DND-41 (cell line): ENCODE measurements around the gene GALNT6.

ENCODE experiments used
- EZH2 ChIP-seq: IDR thresholded peaks from 3 replicates; pipeline ENCODE4 v1.6.1; 2012; ENCODE audit warnings: borderline replicate concordance, low read depth, mild to moderate bottlenecking, moderate library complexity, low read length, inconsistent platforms; ENCODE audit not compliant: severe bottlenecking
- TF ChIP-seq, protein P1 (sequence below): IDR thresholded peaks from 2 replicates; pipeline ENCODE4 v1.5.1; 2012; ENCODE audit warnings: borderline replicate concordance, low read length, moderate library complexity, mild to moderate bottlenecking; ENCODE audit not compliant: poor library complexity, severe bottlenecking; ENCODE audit errors: extremely low read depth

DNA sequence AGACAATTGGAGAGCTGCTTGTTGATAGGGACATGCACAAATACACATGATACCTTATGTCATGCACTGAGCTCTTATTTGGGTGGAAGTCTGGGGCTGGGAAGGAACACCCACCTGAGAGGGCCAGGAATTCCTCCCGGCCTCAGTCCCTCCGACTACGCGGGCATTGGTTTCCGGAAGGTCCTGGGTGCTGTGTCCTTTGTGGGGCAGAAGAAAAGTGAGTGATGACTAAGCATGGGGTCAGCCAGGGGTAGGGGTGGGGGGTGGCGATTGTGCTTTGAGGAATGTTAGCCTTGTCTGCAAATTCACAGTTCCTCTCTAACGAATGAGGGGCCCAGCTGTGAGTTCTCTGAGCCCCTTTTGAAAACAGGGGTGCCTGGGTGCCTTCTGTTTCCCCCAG lies 45.5 kb downstream of the GALNT6 start:
- TF ChIP-seq, protein P1, sequence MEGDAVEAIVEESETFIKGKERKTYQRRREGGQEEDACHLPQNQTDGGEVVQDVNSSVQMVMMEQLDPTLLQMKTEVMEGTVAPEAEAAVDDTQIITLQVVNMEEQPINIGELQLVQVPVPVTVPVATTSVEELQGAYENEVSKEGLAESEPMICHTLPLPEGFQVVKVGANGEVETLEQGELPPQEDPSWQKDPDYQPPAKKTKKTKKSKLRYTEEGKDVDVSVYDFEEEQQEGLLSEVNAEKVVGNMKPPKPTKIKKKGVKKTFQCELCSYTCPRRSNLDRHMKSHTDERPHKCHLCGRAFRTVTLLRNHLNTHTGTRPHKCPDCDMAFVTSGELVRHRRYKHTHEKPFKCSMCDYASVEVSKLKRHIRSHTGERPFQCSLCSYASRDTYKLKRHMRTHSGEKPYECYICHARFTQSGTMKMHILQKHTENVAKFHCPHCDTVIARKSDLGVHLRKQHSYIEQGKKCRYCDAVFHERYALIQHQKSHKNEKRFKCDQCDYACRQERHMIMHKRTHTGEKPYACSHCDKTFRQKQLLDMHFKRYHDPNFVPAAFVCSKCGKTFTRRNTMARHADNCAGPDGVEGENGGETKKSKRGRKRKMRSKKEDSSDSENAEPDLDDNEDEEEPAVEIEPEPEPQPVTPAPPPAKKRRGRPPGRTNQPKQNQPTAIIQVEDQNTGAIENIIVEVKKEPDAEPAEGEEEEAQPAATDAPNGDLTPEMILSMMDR: no peak
- TF ChIP-seq EZH2: no peak
